ENCODE data around the gene ADSS1. TPM values are rescaled to one million over a fixed set of nuclear protein-coding genes. Genes with fewer than 3 reads are reported as not detected.
"Not testable (repeated sequence)": the region's sequence is repeated elsewhere in the genome, so short reads cannot be mapped to it uniquely, and the experiment has no call there.

Gene ADSS1
- total and polyA plus RNA-seq, 4 donors, result 5.3 to 9.3 (median 7.1) TPM

- ATAC-seq (ENCODE audit: insufficient read depth, low FRiP score) (no peak), DNase-seq (peak in 1 of 3 donors; percentile 32)
- peaks cover 0 to 51% (median 29%) of the 10 kb centered on the region in 5 donors for H3K4me1 ChIP-seq (ENCODE audit: control insufficient read depth in 5 of 5, insufficient read depth in 5 of 5, low read length in 5 of 5)
- H3K9me3 ChIP-seq (ENCODE audit: control insufficient read depth in 4 of 4, insufficient read depth in 3 of 4, low read length in 3 of 4), result no peaks in the 10 kb centered on the region
- TF ChIP-seq CTCF (IDR thresholded peaks at IDR 0.05; ENCODE audit: control extremely low read depth, extremely low read depth), result no peak
- 65 to 78% methylated on average over 9 of the region's 9 CpGs for WGBS, 2 donors
- H3K9ac ChIP-seq (ENCODE audit: insufficient read depth in 1 of 2, low read length in 2 of 2), result peak overlapping the region in 1 of 2 donors; percentile 28
- H3K27me3 ChIP-seq (ENCODE audit: control insufficient read depth in 3 of 3, insufficient read depth in 3 of 3, low read length in 2 of 3), result no peaks in the 10 kb centered on the region
- peaks cover 0 to 3% (median 0%) of the 10 kb centered on the region in 4 donors for H3K36me3 ChIP-seq (ENCODE audit: control insufficient read depth in 4 of 4, insufficient read depth in 4 of 4, low read length in 4 of 4)
- no peak overlapping the region for H3K27ac ChIP-seq (ENCODE audit: low read depth in 1 of 2, low read length in 1 of 2)
- H3K4me3 ChIP-seq, result no peak overlapping the region
Observed at GRCh38 chr14:104747876-104748275, 23.8 kb downstream of the ADSS1 start.

- H3K27ac ChIP-seq (ENCODE audit: low read depth in 1 of 2, low read length in 1 of 2), result no peak overlapping the region
- DNase-seq, result peak; percentile 42 to 60 (median 51)
- TF ChIP-seq CTCF (IDR thresholded peaks at IDR 0.05; ENCODE audit: control extremely low read depth, extremely low read depth), result no peak
- H3K9ac ChIP-seq (ENCODE audit: insufficient read depth in 1 of 2, low read length in 2 of 2), result peak overlapping the region in 1 of 2 donors; percentile 2
- H3K4me1 ChIP-seq (ENCODE audit: control insufficient read depth in 5 of 5, insufficient read depth in 5 of 5, low read length in 5 of 5), result peaks cover 0 to 57% (median 32%) of the 10 kb centered on the region in 5 donors
- no peaks in the 10 kb centered on the region for H3K9me3 ChIP-seq (ENCODE audit: control insufficient read depth in 4 of 4, insufficient read depth in 3 of 4, low read length in 3 of 4)
- H3K27me3 ChIP-seq (ENCODE audit: control insufficient read depth in 3 of 3, insufficient read depth in 3 of 3, low read length in 2 of 3), result no peaks in the 10 kb centered on the region
- no peak for ATAC-seq (ENCODE audit: insufficient read depth, low FRiP score)
- H3K36me3 ChIP-seq (ENCODE audit: control insufficient read depth in 4 of 4, insufficient read depth in 4 of 4, low read length in 4 of 4), result peaks cover 0 to 3% (median under 1%) of the 10 kb centered on the region in 4 donors
- WGBS, 2 donors, result 60 to 68% methylated on average over 11 of the region's 11 CpGs
- no peak overlapping the region for H3K4me3 ChIP-seq
Observed at GRCh38 chr14:104749111-104749649, 25.2 kb downstream of the ADSS1 start.

- ATAC-seq (ENCODE audit: insufficient read depth, low FRiP score) (no peak), DNase-seq (no peak)
- Histone ChIP-seq H3K4me3 (no peak overlapping the region), H3K9me3 (ENCODE audit: control insufficient read depth in 4 of 4, insufficient read depth in 3 of 4, low read length in 3 of 4) (no peaks in the 10 kb centered on the region), H3K9ac (ENCODE audit: insufficient read depth in 1 of 2, low read length in 2 of 2) (no peak overlapping the region), H3K27me3 (ENCODE audit: control insufficient read depth in 3 of 3, insufficient read depth in 3 of 3, low read length in 2 of 3) (no peaks in the 10 kb centered on the region), H3K27ac (ENCODE audit: low read depth in 1 of 2, low read length in 1 of 2) (no peak overlapping the region), H3K36me3 (ENCODE audit: control insufficient read depth in 4 of 4, insufficient read depth in 4 of 4, low read length in 4 of 4) (peaks cover 0 to 4% (median 2%) of the 10 kb centered on the region in 4 donors), H3K4me1 (ENCODE audit: control insufficient read depth in 5 of 5, insufficient read depth in 5 of 5, low read length in 5 of 5) (peaks cover 0 to 66% (median 33%) of the 10 kb centered on the region in 5 donors)
- TF ChIP-seq CTCF (IDR thresholded peaks at IDR 0.05; ENCODE audit: control extremely low read depth, extremely low read depth), result no peak
- 86 to 91% methylated on average over 12 of the region's 12 CpGs for WGBS, 2 donors
Observed at GRCh38 chr14:104750056-104750752, 26.2 kb downstream of the ADSS1 start.

- not testable (repeated sequence) for H3K27ac ChIP-seq (ENCODE audit: low read depth in 1 of 2, low read length in 1 of 2)
Observed at GRCh38 chr14:104750753-104751057, 26.7 kb downstream of the ADSS1 start.

More at GRCh38 chr14:104750753-104751057, 26.7 kb downstream of the ADSS1 start:
- not testable (repeated sequence) for H3K9ac ChIP-seq (ENCODE audit: insufficient read depth in 1 of 2, low read length in 2 of 2); H3K36me3 ChIP-seq (ENCODE audit: control insufficient read depth in 4 of 4, insufficient read depth in 4 of 4, low read length in 4 of 4); DNase-seq; H3K27me3 ChIP-seq (ENCODE audit: control insufficient read depth in 3 of 3, insufficient read depth in 3 of 3, low read length in 2 of 3); H3K4me3 ChIP-seq; ATAC-seq (ENCODE audit: insufficient read depth, low FRiP score); H3K9me3 ChIP-seq (ENCODE audit: control insufficient read depth in 4 of 4, insufficient read depth in 3 of 4, low read length in 3 of 4)
- H3K4me1 ChIP-seq (ENCODE audit: control insufficient read depth in 5 of 5, insufficient read depth in 5 of 5, low read length in 5 of 5), result peaks cover 0 to 61% (median 31%) of the 10 kb centered on the region in 5 donors
- WGBS, 2 donors, result 92 to 94% methylated on average over 5 of the region's 5 CpGs

Data from lung (tissue), 12 donors.